H9 (cell line): Measurements from ENCODE around the gene PHACTR1. TPM values are rescaled to one million over a fixed set of nuclear protein-coding genes. Genes with fewer than 3 reads are reported as not detected.

Experiments
- DNase-seq: peaks from one replicate; pipeline ENCODE4 v3.0.0-alpha.2; 2017
- H2AFZ ChIP-seq: one replicate; pipeline ENCODE4 v1.6.1; 2013; ENCODE audit warnings: mild to moderate bottlenecking, low read length, control low read depth, moderate library complexity
- H2AK5ac ChIP-seq: 2 replicates; pipeline ENCODE4 v1.6.1; 2013; ENCODE audit warnings: low read length, control low read depth, mixed read lengths; ENCODE audit not compliant: insufficient read length
- H2BK120ac ChIP-seq: one replicate; pipeline ENCODE4 v1.6.1; 2013; ENCODE audit warnings: low read depth, mild to moderate bottlenecking, low read length, control low read depth, inconsistent platforms; ENCODE audit not compliant: poor library complexity, severe bottlenecking
- H2BK12ac ChIP-seq: 2 replicates; pipeline ENCODE4 v1.6.1; 2013; ENCODE audit warnings: low read length, control low read depth, mixed read lengths, low read depth; ENCODE audit not compliant: insufficient read length
- H2BK15ac ChIP-seq: 2 replicates; pipeline ENCODE4 v1.6.1; 2013; ENCODE audit warnings: low read depth, low read length, control low read depth
- H2BK20ac ChIP-seq: one replicate; pipeline ENCODE4 v1.6.1; 2013; ENCODE audit warnings: low read depth, mild to moderate bottlenecking, low read length, control low read depth, inconsistent platforms; ENCODE audit not compliant: poor library complexity, severe bottlenecking
- H2BK5ac ChIP-seq: 2 replicates; pipeline ENCODE4 v1.6.1; 2013; ENCODE audit warnings: low read length, control low read depth, mixed read lengths; ENCODE audit not compliant: insufficient read length
- H3K14ac ChIP-seq: 2 replicates; pipeline ENCODE4 v1.6.1; 2013; ENCODE audit warnings: low read length, control low read depth; ENCODE audit not compliant: insufficient read depth
- H3K18ac ChIP-seq: 2 replicates; pipeline ENCODE4 v1.6.1; 2013; ENCODE audit warnings: low read depth, mild to moderate bottlenecking, mixed read lengths, low read length, control low read depth; ENCODE audit not compliant: insufficient read length
- H3K23ac ChIP-seq: 2 replicates; pipeline ENCODE4 v1.6.1; 2013; ENCODE audit warnings: low read length, control low read depth, mixed read lengths, low read depth; ENCODE audit not compliant: insufficient read length
- H3K23me2 ChIP-seq: 2 replicates; pipeline ENCODE4 v1.6.1; 2013; ENCODE audit warnings: low read depth, mild to moderate bottlenecking, mixed read lengths, low read length, control low read depth; ENCODE audit not compliant: insufficient read length, poor library complexity, severe bottlenecking
- H3K27ac ChIP-seq: 2 replicates; pipeline ENCODE4 v1.5.1; 2013; ENCODE audit warnings: low read length, control low read depth, mixed read lengths, low read depth; ENCODE audit not compliant: insufficient read length
- H3K27me3 ChIP-seq: 2 replicates; pipeline ENCODE4 v1.6.1; 2013; ENCODE audit warnings: low read length, control low read depth, inconsistent platforms; ENCODE audit not compliant: insufficient read depth
- H3K4ac ChIP-seq: 2 replicates; pipeline ENCODE4 v1.6.1; 2013; ENCODE audit warnings: low read depth, mild to moderate bottlenecking, control low read depth, inconsistent platforms, low read length, moderate library complexity
- H3K4me1 ChIP-seq: 2 replicates; pipeline ENCODE4 v1.6.1; 2013; ENCODE audit warnings: low read length, control low read depth, inconsistent platforms; ENCODE audit not compliant: insufficient read depth
- H3K4me2 ChIP-seq: 2 replicates; pipeline ENCODE4 v1.6.1; 2013; ENCODE audit warnings: low read length, control low read depth, mixed read lengths; ENCODE audit not compliant: insufficient read length, insufficient read depth
- H3K56ac ChIP-seq: 2 replicates; pipeline ENCODE4 v1.6.1; 2013; ENCODE audit warnings: low read depth, mild to moderate bottlenecking, mixed read lengths, low read length, control low read depth; ENCODE audit not compliant: insufficient read length
- H3K79me1 ChIP-seq: 2 replicates; pipeline ENCODE4 v1.6.1; 2013; ENCODE audit warnings: low read depth, mild to moderate bottlenecking, moderate library complexity, low read length, control low read depth, inconsistent platforms; ENCODE audit not compliant: insufficient read depth, poor library complexity, severe bottlenecking
- H3K79me2 ChIP-seq: 2 replicates; pipeline ENCODE4 v1.6.1; 2013; ENCODE audit warnings: low read length, control low read depth, inconsistent platforms; ENCODE audit not compliant: insufficient read depth
- H3K9ac ChIP-seq: 2 replicates; pipeline ENCODE4 v1.6.1; 2013; ENCODE audit warnings: low read length, control low read depth, mixed read lengths; ENCODE audit not compliant: insufficient read length; ENCODE audit errors: extremely low read depth
- H3K9me3 ChIP-seq: one replicate; pipeline ENCODE4 v1.6.1; 2013; ENCODE audit warnings: low read depth, low read length, inconsistent platforms; ENCODE audit not compliant: control insufficient read depth
- H3T11ph ChIP-seq: one replicate; pipeline ENCODE4 v1.6.1; 2013; ENCODE audit warnings: mild to moderate bottlenecking, low read length, control low read depth, inconsistent platforms
- H4K20me1 ChIP-seq: one replicate; pipeline ENCODE4 v1.6.1; 2013; ENCODE audit not compliant: control insufficient read depth, insufficient read length, insufficient read depth
- H4K5ac ChIP-seq: 2 replicates; pipeline ENCODE4 v1.6.1; 2013; ENCODE audit warnings: low read depth, mild to moderate bottlenecking, mixed read lengths, low read length, control low read depth; ENCODE audit not compliant: insufficient read length
- H4K8ac ChIP-seq: replicated peaks from 2 replicates; pipeline ENCODE4 v1.6.1; 2013; ENCODE audit warnings: low read length, control low read depth, mixed read lengths, low read depth; ENCODE audit not compliant: insufficient read length
- H4K91ac ChIP-seq: 2 replicates; pipeline ENCODE4 v1.6.1; 2013; ENCODE audit warnings: low read depth, mild to moderate bottlenecking, moderate library complexity, mixed read lengths, low read length, control low read depth; ENCODE audit not compliant: insufficient read length
- H3K27ac Mint-ChIP-seq, 3 experiments: 2 replicates in 2 of 3; 3 replicates in 1 of 3; pipeline ENCODE4 v1.8.0; 2020 to 2021; ENCODE audit warnings: mixed read lengths in 3 of 3, mild to moderate bottlenecking in 1 of 3, moderate library complexity in 1 of 3
- H3K27me3 Mint-ChIP-seq: 2 replicates; pipeline ENCODE4 v1.8.0; 2021; ENCODE audit warnings: low read depth, mild to moderate bottlenecking, moderate library complexity, mixed read lengths
- H3K36me3 Mint-ChIP-seq, 3 experiments: 2 replicates in 2 of 3; 3 replicates in 1 of 3; pipeline ENCODE4 v1.8.0; 2020 to 2021; ENCODE audit warnings: low read depth in 3 of 3, mixed read lengths in 3 of 3; ENCODE audit not compliant: insufficient read depth in 1 of 3
- H3K4me1 Mint-ChIP-seq, 2 experiments: 2 replicates each; pipeline ENCODE4 v1.8.0; 2020; ENCODE audit warnings: mixed read lengths in 2 of 2
- H3K4me3 Mint-ChIP-seq, 2 experiments: 2 replicates in 1 of 2; 3 replicates in 1 of 2; pipeline ENCODE4 v1.8.0; 2020 to 2021; ENCODE audit warnings: mild to moderate bottlenecking in 2 of 2, mixed read lengths in 2 of 2, moderate library complexity in 1 of 2
- H3K9me3 Mint-ChIP-seq, 2 experiments: 2 replicates in 1 of 2; 3 replicates in 1 of 2; pipeline ENCODE4 v1.8.0; 2020; ENCODE audit warnings: mild to moderate bottlenecking in 2 of 2, mixed read lengths in 2 of 2, moderate library complexity in 1 of 2
- total RNA-seq: library from RNA; stranded (reverse); gene quantifications from 2 replicates; pipeline ENCODE4 v1.2.1, GENCODE V29; 2021
- TF ChIP-seq, protein P1 (sequence below): fragments of 200-600 bp; sonication (generic); conservative IDR thresholded peaks from 3 replicates; pipeline ENCODE4 v1.8.0; 2021; ENCODE audit warnings: antibody characterized with exemption, mild to moderate bottlenecking

The PHACTR1 gene
- total RNA-seq, 1 experiment from 2014 or later, result 15.9 TPM

DNA sequence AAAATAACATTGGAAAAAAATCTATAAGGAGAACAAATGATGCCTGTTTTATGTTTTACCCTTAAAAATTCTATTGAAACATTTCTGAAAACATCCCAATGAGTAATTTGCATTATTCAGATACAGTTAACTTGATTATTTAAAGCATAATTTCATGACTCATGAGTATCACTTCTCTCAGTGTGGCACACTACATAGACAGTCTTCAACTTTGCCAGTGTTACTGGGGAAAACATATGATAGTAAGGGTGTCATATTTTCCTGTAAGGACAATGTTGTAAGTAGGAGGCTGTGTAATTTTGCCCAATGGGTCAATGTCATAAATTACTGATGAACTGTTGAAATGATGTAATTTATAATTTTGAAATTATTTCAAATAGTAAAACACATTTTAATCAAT lies 125.5 kb downstream of the PHACTR1 start:
- H3K27ac Mint-ChIP-seq, result no peak overlapping the region
- no peak overlapping the region for H2AFZ ChIP-seq
- no peak overlapping the region for H2BK12ac ChIP-seq

More for the DNA sequence above, 125.5 kb downstream of the PHACTR1 start:
- no peaks in the 10 kb centered on the region; the same call in 1 of the 2 replicates for H3K4me1 ChIP-seq
- H3T11ph ChIP-seq, result no peak overlapping the region
- H2AK5ac ChIP-seq, result no peak overlapping the region
- H2BK20ac ChIP-seq, result no peak overlapping the region
- H3K4ac ChIP-seq, result no peak overlapping the region
- no peak overlapping the region for H3K27ac ChIP-seq
- no peak overlapping the region for H4K8ac ChIP-seq
- no peak overlapping the region for H3K56ac ChIP-seq
- H3K9me3 ChIP-seq, result peaks cover 7% of the 10 kb centered on the region
- Mint-ChIP-seq H3K36me3 (peaks cover 0 to 11% (median 7%) of the 10 kb centered on the region in 3 experiments; a peak in 4 of 7 replicates), H3K27me3 (no peaks in the 10 kb centered on the region), H3K4me1 (peaks cover 23 to 28% of the 10 kb centered on the region in 2 experiments), H3K9me3 (peaks cover 7 to 10% of the 10 kb centered on the region in 2 experiments; a peak in 4 of 5 replicates), H3K4me3 (no peak overlapping the region)
- H3K14ac ChIP-seq, result no peak overlapping the region
- no peaks in the 10 kb centered on the region for H3K79me1 ChIP-seq
- no peak overlapping the region for H3K18ac ChIP-seq
- TF ChIP-seq, protein P1, sequence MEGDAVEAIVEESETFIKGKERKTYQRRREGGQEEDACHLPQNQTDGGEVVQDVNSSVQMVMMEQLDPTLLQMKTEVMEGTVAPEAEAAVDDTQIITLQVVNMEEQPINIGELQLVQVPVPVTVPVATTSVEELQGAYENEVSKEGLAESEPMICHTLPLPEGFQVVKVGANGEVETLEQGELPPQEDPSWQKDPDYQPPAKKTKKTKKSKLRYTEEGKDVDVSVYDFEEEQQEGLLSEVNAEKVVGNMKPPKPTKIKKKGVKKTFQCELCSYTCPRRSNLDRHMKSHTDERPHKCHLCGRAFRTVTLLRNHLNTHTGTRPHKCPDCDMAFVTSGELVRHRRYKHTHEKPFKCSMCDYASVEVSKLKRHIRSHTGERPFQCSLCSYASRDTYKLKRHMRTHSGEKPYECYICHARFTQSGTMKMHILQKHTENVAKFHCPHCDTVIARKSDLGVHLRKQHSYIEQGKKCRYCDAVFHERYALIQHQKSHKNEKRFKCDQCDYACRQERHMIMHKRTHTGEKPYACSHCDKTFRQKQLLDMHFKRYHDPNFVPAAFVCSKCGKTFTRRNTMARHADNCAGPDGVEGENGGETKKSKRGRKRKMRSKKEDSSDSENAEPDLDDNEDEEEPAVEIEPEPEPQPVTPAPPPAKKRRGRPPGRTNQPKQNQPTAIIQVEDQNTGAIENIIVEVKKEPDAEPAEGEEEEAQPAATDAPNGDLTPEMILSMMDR, result no peak
- H3K9ac ChIP-seq, result no peak overlapping the region
- no peak overlapping the region for H3K4me2 ChIP-seq
- no peak overlapping the region for H3K23ac ChIP-seq
- H2BK5ac ChIP-seq, result no peak overlapping the region
- H3K27me3 ChIP-seq, result no peaks in the 10 kb centered on the region
- H4K91ac ChIP-seq, result no peak overlapping the region
- no peak overlapping the region for H2BK120ac ChIP-seq
- no peaks in the 10 kb centered on the region for H3K79me2 ChIP-seq
- no peaks in the 10 kb centered on the region for H3K23me2 ChIP-seq
- no peak overlapping the region for H2BK15ac ChIP-seq
- no peak overlapping the region for H4K5ac ChIP-seq
- DNase-seq, result no peak
- no peaks in the 10 kb centered on the region for H4K20me1 ChIP-seq
